HG03045 (cell line): ENCODE results near the gene MAP4.
"Not testable (repeated sequence)": the region's sequence is repeated elsewhere in the genome, so short reads cannot be mapped to it uniquely, and the experiment has no call there.

Experiments
- ATAC-seq: cut with Tn5 transposase; IDR thresholded peaks from one replicate; pipeline ENCODE4 v1.9.1; 2021; ENCODE audit warnings: mild to moderate bottlenecking, moderate library complexity; ENCODE audit not compliant: unreplicated experiment

Gene MAP4

GRCh38 chr3:47849186-47849698 is 167.0 kb downstream of the MAP4 start:
- no peak for ATAC-seq

DNA sequence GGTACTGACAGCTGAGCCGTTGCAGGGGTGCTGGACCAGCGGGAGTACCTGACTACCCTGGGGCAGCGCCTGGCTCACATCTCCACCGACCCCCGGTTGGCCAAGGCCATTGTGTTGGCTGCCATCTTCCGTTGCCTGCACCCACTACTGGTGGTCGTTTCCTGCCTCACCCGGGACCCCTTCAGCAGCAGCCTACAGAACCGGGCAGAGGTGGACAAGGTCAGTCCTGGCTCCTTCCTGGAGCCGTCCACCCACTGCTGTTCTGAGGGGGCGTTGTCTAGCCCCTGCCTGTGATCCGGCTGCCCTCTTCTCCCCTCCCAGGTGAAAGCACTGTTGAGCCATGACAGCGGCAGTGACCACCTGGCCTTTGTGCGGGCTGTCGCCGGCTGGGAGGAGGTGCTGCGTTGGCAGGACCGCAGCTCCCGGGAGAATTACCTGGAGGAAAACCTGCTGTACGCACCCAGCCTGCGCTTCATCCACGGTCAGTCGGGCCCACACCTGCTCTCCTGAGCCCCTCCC is 167.6 kb downstream of the MAP4 start:
- no peak for ATAC-seq

GRCh38 chr3:47847801-47848518 is 168.3 kb downstream of the MAP4 start:
- ATAC-seq: no peak

DNA sequence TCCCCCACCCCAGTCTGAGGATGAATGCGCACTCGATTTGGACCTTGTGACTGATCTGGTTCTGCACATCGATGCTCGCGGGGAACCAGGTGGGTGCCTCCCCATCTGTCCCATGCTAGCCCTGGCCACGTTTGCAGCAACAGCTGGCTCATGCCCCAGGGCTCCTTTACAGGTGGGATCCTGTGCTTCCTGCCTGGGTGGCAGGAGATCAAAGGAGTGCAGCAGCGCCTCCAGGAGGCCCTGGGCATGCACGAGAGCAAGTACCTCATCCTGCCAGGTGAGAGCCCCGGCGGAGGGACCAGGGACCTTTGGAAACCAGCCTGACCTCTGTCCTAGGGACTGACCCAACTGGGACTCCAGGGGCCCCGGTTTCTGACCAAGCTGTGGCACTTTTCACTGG is 169.0 kb downstream of the MAP4 start:
- no peak for ATAC-seq

DNA sequence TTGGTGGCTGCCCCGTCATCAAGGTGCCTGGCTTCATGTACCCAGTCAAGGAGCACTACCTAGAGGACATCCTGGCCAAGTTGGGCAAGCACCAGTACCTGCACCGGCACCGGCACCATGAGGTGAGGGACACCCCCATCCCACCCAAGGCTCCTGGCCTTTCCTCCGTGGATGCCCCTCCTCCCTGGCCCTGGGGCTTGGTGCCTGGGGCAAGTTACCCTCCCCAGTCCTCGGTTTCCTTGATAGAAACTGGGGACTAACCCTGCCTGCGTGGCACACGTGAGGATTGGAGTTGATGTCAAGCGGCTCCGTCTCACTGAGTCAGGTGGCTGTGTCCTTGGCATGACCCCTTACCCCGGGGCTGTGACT is 169.4 kb downstream of the MAP4 start:
- ATAC-seq: no peak

- ATAC-seq: no peak
Observed at GRCh38 chr3:47846186-47846879, 169.9 kb downstream of the MAP4 start.

DNA sequence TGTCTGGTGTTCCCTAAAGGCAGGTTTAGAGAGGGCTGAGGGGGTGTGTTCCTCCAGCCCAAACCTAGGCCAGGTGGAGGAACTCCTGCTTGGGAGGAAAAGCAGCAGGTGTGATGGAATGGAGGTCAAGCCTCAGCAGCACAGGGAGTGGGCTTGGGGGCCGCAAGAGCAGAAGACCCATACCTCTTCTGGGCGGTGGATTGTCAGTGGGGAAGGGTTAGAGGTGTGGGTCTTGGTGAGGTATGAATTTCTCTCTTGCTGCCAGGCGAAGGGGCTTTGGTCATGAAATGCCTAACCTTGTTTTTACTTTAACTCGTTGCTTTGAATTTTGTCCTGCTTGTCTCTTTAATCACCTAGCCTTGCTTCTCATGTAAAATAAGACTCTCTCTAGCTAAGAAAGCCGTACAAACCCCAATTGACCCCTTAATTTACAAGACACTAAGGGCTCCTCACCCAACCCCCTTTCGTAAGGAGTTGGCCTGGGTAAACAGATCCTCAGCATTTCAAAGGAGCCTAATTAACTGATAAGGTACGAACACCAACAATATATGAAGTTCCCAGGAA is 174.3 kb downstream of the MAP4 start:
- no peak for ATAC-seq

- ATAC-seq: no peak
Observed at GRCh38 chr3:47838503-47838902, 177.7 kb downstream of the MAP4 start.

DNA sequence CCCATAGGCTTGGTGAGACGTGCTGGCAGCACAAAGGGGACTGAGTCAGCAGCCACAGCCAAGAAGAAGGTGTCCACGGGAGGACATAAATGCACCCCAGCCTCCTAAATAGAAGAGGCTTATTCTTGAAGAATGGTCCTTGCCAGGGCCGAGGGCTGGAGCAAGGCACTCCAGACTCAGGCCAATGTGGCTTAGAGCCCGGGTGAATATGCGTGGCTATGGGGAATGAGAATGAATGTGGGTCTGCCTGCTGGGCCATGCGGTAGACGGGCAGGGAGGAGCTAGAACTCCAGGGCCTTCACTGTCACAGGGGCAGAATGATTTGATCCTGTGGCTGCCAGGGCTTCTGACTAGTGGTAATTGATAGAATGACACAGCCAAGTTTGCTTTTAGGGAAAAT is 179.2 kb downstream of the MAP4 start:
- no peak for ATAC-seq

- ATAC-seq: not testable (repeated sequence)
Observed at GRCh38 chr3:47829482-47829881, 186.7 kb downstream of the MAP4 start.

GRCh38 chr3:47825590-47825989 is 190.6 kb downstream of the MAP4 start:
- ATAC-seq: no peak

DNA sequence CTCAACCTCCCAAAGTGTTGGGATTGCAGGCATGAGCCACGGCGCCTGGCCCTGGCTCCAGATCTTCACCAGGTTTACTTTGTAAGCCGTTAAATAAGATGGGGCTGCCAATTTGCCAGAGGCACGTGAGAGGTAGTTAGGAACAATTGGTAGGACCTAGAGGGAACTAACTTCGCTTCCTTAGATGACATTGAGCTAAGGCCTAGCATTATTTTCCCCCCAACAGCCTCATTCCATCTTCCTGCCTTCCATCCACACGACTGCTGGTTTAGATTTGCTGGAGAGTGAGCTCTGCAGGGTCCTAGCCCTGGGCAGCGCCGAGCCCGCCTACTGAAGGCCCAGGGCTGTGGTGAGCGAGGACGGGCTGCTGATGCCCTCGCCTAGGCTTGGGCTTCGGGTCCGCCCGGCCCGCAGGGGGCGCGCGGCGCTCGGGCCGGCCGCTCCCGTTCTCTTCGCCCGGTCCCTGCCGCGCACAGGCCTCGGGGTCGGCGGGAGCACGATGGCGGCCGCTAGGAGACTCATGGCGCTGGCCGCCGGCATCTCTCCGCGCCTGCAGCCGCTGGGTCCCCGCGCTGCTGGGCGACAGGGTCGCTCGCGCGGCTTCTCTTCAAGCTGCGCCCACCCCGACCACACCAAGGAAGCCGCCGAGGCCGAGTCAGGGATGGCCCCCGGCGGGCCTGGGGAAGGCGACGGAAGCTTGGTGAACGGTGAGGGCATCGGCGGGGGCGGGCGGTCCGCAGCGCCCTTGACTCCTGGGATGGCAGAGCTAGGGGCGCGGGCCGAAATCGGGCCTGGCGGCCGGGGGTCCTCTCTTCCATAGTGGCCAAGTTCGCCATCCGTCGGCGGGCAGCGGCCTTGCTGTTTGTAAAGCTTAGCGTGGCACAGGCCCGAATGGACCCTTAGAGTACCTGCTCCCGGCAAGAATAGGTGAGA is 191.4 kb downstream of the MAP4 start:
- ATAC-seq: peak; percentile 92

GRCh38 chr3:47817609-47818008 is 198.6 kb downstream of the MAP4 start:
- no peak for ATAC-seq

- ATAC-seq: no peak
Observed at GRCh38 chr3:47813551-47814177, 202.6 kb downstream of the MAP4 start.

- ATAC-seq: no peak
Observed at GRCh38 chr3:47804577-47804976, 211.6 kb downstream of the MAP4 start.

DNA sequence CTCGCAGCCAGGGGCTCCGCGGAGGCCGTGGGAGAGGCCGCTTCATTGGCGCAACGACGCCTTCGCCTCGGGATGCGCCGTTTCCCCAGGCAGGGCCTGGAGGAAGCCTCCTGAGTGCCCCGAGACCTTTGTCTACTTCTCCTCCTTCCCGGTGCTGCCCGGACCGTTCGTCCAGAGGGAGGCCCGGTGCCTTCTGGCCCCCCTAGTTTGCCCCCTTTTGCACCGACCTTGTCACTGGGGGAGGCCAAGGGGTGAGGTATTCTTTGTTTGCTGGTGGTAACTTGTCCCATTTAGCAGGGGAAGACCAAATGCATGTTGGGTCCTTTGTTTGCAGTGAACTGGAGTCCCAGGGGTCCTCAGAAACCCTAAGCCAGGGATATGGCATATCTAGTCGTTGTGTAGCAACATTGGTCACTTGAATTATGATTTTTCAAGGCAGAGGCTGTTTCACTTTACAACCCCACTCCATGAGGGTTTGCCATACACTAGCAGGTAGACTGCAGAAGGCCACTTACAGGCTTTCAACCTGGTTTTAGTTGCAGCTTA is 212.7 kb downstream of the MAP4 start:
- no peak for ATAC-seq

- ATAC-seq: peak; percentile 87
Observed at GRCh38 chr3:47802734-47803479, 213.3 kb downstream of the MAP4 start, which contains the start of gene DHX30. TSS of gene DHX30 (plus strand) at chr3:47803138. CDS start at chr3:47810684, 7,546 bp downstream.
